ENCODE results near the gene FAM89A. TPM values are rescaled to one million over a fixed set of nuclear protein-coding genes. Genes with fewer than 3 reads are reported as not detected.

The FAM89A gene
- total and polyA plus RNA-seq, 9 of the 15 experiments (the other 6 are each of a cell fraction or from before 2014, with no cell fraction given), result 8.7 to 66.2 (median 43.3) TPM

DNA sequence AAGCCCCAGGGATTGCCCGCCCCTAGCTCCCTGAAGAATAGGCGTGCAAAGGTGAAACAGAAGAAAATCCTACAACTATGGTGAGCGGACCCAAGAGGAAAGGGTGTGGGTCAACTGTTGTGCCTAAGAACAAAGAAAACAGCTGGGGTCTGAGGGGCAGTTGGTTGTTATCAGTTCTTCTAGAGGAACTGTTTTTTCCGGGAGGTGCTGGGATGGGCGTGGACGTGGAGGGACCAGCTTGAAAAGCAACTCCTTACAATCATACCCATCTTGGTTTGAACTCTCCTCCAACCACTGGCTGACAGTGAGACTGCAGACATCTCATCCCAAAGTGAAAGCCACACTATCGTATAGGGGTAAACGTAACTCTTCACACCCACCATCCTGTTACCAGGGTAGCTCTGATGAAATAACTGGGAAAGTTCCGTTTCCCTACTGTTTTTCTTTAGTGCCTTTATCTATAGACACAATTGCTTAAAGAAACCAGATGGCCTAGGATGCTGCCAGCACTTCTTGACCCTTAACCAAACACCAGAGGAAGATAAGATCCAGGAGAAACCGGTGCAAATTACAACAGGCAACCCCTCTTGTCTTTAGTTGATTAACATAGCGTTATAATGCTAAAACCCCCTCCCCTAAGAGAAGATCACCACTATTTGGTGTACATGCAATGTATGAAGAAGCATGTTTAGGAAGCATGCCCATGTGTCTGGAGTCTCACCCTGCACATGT is 25.6 kb upstream of the FAM89A start (continued):
- TF ChIP-seq GATAD2B (IDR thresholded peaks at IDR 0.05; ENCODE audit: borderline replicate concordance) (peak; percentile 55; the same call in 1 of the 2 replicates), C11orf30 (IDR thresholded peaks at IDR 0.05; ENCODE audit: low read depth) (no peak), PTBP1 (IDR thresholded peaks at IDR 0.05; ENCODE audit: low read depth, low read length) (no peak), ZNF778 (CRISPR knock-in tag; IDR thresholded peaks at IDR 0.05) (no peak), RUNX1 (IDR thresholded peaks at IDR 0.05; ENCODE audit: low read depth) (no peak), RBFOX2 (IDR thresholded peaks at IDR 0.05; ENCODE audit: low read depth, low read length) (peak; percentile 50), ZNF347 (CRISPR knock-in tag; IDR thresholded peaks at IDR 0.05; ENCODE audit: low read depth) (no peak), ZNF444 (CRISPR knock-in tag; IDR thresholded peaks at IDR 0.05) (no peak), ZNF174 (CRISPR knock-in tag; IDR thresholded peaks at IDR 0.05) (no peak), KLF13 (tag; IDR thresholded peaks at IDR 0.05; ENCODE audit: borderline replicate concordance, low read depth) (no peak), ZNF589 (CRISPR knock-in tag; IDR thresholded peaks at IDR 0.05; ENCODE audit: low read depth) (peak; percentile 70; the same call in 1 of the 2 replicates), JUN (IDR thresholded peaks at IDR 0.05; ENCODE audit: borderline replicate concordance, low read depth, low read length) (0 out of 2 replicates have a peak, but pooled peaks have one; percentile 13), JUN (CRISPR knock-in tag; IDR thresholded peaks at IDR 0.05; ENCODE audit: borderline replicate concordance) (no peak), TAF1 (IDR thresholded peaks at IDR 0.05; ENCODE audit: control insufficient read depth, extremely low read depth, insufficient read depth, low read length, severe bottlenecking) (no peak), NRF1 (conservative IDR thresholded peaks at IDR 0.05 in 1 of 2, IDR thresholded peaks at IDR 0.05 in 1 of 2) (no peak; a peak in 1 of 4 replicates), BMI1 (IDR thresholded peaks at IDR 0.05; ENCODE audit: low read length) (no peak), NR1H2 (CRISPR knock-in tag; IDR thresholded peaks at IDR 0.05) (no peak; the same call in 1 of the 2 replicates), KLF16 (IDR thresholded peaks at IDR 0.05) (peak; percentile 89), ELF2 (CRISPR knock-in tag; IDR thresholded peaks at IDR 0.05) (no peak), HLTF (IDR thresholded peaks at IDR 0.05) (no peak), ELF1 (tag; IDR thresholded peaks at IDR 0.05) (no peak), ZNF3 (CRISPR knock-in tag; IDR thresholded peaks at IDR 0.05) (no peak)
- TF ChIP-seq, protein P1, sequence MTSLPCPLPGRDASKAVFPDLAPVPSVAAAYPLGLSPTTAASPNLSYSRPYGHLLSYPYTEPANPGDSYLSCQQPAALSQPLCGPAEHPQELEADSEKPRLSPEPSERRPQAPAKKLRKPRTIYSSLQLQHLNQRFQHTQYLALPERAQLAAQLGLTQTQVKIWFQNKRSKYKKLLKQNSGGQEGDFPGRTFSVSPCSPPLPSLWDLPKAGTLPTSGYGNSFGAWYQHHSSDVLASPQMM (CRISPR knock-in tag; IDR thresholded peaks at IDR 0.05), result no peak
- TF ChIP-seq, protein P2, sequence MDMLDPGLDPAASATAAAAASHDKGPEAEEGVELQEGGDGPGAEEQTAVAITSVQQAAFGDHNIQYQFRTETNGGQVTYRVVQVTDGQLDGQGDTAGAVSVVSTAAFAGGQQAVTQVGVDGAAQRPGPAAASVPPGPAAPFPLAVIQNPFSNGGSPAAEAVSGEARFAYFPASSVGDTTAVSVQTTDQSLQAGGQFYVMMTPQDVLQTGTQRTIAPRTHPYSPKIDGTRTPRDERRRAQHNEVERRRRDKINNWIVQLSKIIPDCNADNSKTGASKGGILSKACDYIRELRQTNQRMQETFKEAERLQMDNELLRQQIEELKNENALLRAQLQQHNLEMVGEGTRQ (CRISPR knock-in tag; IDR thresholded peaks at IDR 0.05), result no peak
- TF ChIP-seq, protein P3, sequence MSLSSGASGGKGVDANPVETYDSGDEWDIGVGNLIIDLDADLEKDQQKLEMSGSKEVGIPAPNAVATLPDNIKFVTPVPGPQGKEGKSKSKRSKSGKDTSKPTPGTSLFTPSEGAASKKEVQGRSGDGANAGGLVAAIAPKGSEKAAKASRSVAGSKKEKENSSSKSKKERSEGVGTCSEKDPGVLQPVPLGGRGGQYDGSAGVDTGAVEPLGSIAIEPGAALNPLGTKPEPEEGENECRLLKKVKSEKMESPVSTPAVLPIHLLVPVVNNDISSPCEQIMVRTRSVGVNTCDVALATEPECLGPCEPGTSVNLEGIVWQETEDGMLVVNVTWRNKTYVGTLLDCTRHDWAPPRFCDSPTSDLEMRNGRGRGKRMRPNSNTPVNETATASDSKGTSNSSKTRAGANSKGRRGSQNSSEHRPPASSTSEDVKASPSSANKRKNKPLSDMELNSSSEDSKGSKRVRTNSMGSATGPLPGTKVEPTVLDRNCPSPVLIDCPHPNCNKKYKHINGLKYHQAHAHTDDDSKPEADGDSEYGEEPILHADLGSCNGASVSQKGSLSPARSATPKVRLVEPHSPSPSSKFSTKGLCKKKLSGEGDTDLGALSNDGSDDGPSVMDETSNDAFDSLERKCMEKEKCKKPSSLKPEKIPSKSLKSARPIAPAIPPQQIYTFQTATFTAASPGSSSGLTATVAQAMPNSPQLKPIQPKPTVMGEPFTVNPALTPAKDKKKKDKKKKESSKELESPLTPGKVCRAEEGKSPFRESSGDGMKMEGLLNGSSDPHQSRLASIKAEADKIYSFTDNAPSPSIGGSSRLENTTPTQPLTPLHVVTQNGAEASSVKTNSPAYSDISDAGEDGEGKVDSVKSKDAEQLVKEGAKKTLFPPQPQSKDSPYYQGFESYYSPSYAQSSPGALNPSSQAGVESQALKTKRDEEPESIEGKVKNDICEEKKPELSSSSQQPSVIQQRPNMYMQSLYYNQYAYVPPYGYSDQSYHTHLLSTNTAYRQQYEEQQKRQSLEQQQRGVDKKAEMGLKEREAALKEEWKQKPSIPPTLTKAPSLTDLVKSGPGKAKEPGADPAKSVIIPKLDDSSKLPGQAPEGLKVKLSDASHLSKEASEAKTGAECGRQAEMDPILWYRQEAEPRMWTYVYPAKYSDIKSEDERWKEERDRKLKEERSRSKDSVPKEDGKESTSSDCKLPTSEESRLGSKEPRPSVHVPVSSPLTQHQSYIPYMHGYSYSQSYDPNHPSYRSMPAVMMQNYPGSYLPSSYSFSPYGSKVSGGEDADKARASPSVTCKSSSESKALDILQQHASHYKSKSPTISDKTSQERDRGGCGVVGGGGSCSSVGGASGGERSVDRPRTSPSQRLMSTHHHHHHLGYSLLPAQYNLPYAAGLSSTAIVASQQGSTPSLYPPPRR (CRISPR knock-in tag; IDR thresholded peaks at IDR 0.05; ENCODE audit: borderline replicate concordance), result no peak

Data from K562 (cell line).